CD4-positive, alpha-beta T cell treated with Interleukin-17A for 1 hour (primary cell): ENCODE measurements around the gene ICAM4.
A peak's percentile ranks its signal among the peaks of the same experiment; 100 is the strongest.
"Not testable (repeated sequence)": the region's sequence is repeated elsewhere in the genome, so short reads cannot be mapped to it uniquely, and the experiment has no call there.

ENCODE experiments used
- DNase-seq: peaks from one replicate; pipeline ENCODE4 v3.0.0-alpha.2; 2020

Gene ICAM4

DNA sequence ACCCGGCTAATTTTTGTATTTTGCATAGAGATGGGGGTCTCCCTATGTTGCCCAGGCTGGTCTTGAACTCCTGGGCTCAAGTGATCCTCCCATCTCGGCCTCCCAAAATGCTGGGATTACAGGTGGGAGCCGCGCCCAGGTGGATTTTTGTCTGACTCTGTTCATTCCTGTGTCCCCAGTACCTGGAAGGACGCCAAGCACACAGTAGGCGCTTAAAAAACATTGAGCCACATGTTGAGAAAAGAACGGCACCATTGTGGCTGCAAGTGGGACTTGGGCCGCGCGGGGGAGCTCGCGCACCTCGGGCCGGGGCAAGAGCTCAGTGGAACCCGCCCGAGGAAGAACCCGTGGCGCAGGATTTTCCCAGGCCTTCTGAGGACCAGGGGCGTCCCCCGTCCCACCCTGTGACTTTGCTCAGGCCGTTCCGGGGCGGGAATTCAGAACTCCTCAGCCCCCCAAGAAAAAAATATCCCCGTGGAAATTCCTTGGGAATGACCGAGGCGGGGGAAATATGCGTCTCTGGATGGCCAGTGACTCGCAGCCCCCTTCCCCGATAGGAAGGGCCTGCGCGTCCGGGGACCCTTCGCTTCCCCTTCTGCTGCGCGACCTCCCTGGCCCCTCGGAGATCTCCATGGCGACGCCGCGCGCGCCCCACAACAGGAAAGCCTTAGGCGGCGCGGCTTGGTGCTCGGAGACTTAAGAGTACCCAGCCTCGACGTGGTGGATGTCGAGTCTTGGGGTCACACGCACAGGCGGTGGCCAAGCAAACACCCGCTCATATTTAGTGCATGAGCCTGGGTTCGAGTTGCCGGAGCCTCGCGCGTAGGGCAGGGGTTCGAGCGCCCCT lies 17.2 kb upstream of the ICAM4 start:
- peak; percentile 91 for DNase-seq

- DNase-seq = peak; percentile 82
Measured at GRCh38 chr19:10270180-10270615, 16.6 kb upstream of the ICAM4 start.

- peak; percentile 85 for DNase-seq
Measured at GRCh38 chr19:10270616-10271394, 15.9 kb upstream of the ICAM4 start, which contains the start of gene ICAM1. Gene ICAM1, plus strand, starts transcription at chr19:10271120. Its CDS starts 40 bp downstream, at chr19:10271160.

- DNase-seq = peak; percentile 76
Measured at GRCh38 chr19:10271543-10272086, 15.1 kb upstream of the ICAM4 start.

DNA sequence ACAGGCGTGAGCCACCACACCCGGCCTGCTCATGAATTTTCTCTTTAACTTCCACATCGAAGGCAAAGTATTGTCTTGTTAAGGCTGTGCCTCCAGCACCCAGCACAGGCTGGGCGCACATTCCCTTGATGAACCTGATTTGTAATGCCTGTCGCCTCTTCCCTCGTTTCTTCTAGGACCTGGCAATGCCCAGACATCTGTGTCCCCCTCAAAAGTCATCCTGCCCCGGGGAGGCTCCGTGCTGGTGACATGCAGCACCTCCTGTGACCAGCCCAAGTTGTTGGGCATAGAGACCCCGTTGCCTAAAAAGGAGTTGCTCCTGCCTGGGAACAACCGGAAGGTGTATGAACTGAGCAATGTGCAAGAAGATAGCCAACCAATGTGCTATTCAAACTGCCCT lies 12.2 kb upstream of the ICAM4 start:
- DNase-seq = no peak

- DNase-seq = no peak
Measured at GRCh38 chr19:10277795-10278589, 8.8 kb upstream of the ICAM4 start.

GRCh38 chr19:10278935-10279334 lies 7.8 kb upstream of the ICAM4 start:
- DNase-seq = no peak

DNA sequence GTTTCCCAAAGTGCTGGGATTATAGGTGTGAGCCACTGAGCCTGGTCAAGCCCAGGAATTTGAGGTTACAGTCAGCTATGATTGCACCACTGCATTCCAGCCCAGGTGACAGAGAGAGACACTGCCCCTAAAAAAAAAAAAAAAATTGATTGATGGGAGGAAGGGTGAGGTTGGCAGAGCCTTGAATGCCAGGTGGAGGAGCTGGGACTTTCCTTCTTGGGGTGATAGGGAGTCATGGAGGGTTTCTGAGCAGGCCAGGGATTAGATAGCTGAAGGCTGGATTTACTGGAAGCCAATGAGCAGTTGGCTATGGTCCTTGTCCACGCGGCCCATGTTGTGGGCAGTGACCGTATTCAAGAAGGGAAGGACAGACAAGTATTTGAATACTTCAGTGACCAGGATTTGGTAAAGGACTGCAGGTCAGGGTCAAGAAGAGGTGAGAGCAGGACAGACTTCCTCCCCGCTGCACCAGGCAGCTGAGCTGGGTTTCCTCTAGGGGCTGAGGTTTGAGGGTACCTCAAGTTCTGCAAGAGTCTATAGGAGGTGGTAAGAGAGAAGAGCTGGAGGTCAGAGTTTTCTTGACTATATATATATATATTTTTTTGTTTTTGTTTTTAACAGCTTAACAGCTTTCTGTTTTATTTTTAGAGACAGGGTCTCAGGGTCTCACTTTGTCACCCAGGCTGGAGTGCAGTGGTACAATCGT lies 6.9 kb upstream of the ICAM4 start:
- DNase-seq = no peak

GRCh38 chr19:10282043-10282442 lies 4.7 kb upstream of the ICAM4 start:
- DNase-seq = not testable (repeated sequence)

DNA sequence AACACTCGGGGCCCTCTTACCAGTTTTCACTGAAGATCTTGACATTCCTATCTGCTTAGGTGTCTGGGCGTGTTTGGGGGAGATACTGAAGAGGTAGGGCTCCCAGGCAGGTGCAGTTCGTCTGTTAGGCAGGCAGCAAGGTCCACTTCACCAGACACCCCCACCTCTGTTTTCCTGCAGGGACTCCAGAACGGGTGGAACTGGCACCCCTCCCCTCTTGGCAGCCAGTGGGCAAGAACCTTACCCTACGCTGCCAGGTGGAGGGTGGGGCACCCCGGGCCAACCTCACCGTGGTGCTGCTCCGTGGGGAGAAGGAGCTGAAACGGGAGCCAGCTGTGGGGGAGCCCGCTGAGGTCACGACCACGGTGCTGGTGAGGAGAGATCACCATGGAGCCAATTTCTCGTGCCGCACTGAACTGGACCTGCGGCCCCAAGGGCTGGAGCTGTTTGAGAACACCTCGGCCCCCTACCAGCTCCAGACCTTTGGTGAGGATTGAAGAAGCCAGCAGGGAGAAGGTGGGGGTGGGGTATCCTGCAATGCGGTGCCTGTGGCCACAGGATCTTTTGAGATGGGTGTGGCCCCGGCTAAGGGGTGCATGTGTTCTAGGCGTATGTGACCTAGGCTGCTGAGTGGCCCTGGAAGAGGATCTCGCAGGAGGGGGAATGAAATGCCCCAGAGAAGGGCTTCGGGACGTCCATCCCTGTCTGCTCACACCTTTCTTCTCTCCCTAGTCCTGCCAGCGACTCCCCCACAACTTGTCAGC lies 3.3 kb upstream of the ICAM4 start:
- no peak for DNase-seq

DNA sequence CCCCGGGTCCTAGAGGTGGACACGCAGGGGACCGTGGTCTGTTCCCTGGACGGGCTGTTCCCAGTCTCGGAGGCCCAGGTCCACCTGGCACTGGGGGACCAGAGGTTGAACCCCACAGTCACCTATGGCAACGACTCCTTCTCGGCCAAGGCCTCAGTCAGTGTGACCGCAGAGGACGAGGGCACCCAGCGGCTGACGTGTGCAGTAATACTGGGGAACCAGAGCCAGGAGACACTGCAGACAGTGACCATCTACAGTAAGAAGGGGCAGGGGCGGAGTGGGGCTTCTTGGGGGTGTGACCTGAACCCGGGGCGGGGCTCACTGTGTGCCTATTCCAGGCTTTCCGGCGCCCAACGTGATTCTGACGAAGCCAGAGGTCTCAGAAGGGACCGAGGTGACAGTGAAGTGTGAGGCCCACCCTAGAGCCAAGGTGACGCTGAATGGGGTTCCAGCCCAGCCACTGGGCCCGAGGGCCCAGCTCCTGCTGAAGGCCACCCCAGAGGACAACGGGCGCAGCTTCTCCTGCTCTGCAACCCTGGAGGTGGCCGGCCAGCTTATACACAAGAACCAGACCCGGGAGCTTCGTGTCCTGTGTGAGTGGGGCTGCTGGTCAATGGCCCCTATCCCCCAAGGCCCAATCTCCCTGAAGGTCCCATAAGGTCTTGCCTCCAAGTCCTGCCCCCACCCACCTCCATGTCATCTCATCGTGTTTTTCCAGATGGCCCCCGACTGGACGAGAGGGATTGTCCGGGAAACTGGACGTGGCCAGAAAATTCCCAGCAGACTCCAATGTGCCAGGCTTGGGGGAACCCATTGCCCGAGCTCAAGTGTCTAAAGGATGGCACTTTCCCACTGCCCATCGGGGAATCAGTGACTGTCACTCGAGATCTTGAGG lies 2.4 kb upstream of the ICAM4 start:
- no peak for DNase-seq

GRCh38 chr19:10284960-10285278 lies 1.8 kb upstream of the ICAM4 start:
- no peak for DNase-seq

DNA sequence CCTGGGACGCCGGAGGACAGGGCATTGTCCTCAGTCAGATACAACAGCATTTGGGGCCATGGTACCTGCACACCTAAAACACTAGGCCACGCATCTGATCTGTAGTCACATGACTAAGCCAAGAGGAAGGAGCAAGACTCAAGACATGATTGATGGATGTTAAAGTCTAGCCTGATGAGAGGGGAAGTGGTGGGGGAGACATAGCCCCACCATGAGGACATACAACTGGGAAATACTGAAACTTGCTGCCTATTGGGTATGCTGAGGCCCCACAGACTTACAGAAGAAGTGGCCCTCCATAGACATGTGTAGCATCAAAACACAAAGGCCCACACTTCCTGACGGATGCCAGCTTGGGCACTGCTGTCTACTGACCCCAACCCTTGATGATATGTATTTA lies 1.4 kb upstream of the ICAM4 start:
- DNase-seq = no peak

- DNase-seq = peak; percentile 45
Measured at GRCh38 chr19:10288662-10289166, 2.0 kb downstream of the ICAM4 start.

DNA sequence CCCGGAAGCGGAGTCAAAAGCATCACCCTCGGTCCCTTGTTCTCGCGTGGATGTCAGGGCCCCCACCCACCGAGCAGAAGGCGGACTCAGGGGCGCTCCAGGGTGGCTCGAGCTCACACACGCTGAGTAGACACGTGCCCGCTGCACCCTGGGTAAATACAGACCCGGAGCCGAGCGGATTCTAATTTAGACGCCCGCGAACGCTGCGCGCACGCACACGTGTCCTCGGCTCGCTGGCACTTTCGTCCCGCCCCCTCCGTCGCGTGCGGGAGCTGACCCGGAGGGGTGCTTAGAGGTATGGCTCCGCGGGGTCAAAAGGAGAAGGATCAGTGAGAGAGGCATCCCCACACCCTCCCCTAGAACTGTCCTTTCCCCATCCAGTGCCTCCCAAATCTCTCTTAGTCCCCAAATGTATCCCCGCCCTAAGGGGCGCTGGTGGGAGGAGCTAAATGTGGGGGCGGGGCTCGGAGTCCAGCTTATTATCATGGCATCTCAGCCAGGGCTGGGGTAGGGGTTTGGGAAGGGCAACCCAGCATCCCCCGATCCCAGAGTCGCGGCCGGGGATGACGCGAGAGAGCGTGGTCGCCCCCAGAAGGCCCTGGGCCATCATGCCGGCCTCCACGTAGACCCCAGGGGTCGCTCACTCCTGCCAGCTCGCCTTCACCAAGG lies 2.5 kb downstream of the ICAM4 start:
- DNase-seq = peak; percentile 73

- DNase-seq = no peak
Measured at GRCh38 chr19:10289836-10290356, 3.1 kb downstream of the ICAM4 start, which contains the start of gene ICAM5. Gene ICAM5, plus strand, starts transcription at chr19:10289952. Its CDS starts 92 bp downstream, at chr19:10290044.

GRCh38 chr19:10290357-10290875 lies 3.7 kb downstream of the ICAM4 start:
- DNase-seq = no peak

GRCh38 chr19:10290876-10291553 lies 4.3 kb downstream of the ICAM4 start:
- peak; percentile 70 for DNase-seq
